Muscle of back (tissue), 11 donors: ENCODE data around the gene TMCC2. TPM values are rescaled to one million over a fixed set of nuclear protein-coding genes. Genes with fewer than 3 reads are reported as not detected.
"Not testable (repeated sequence)": the region's sequence is repeated elsewhere in the genome, so short reads cannot be mapped to it uniquely, and the experiment has no call there.

ENCODE experiments used
- DNase-seq, 3 donors: peaks; one replicate each; pipeline versions ENCODE4 v3.0.0 to v3.0.0-alpha.2; 2013
- polyA plus RNA-seq, 10 donors: library from polyadenylated mRNA; unstranded; fragments of 120-200 nt; gene quantifications; one replicate each; pipeline ENCODE4 v1.2.1, GENCODE V29; 2013; ENCODE audit not compliant: insufficient read length in 10 of 10

The TMCC2 gene
- polyA plus RNA-seq, 10 donors = 7.7 to 19.9 (median 9.1) TPM

DNA sequence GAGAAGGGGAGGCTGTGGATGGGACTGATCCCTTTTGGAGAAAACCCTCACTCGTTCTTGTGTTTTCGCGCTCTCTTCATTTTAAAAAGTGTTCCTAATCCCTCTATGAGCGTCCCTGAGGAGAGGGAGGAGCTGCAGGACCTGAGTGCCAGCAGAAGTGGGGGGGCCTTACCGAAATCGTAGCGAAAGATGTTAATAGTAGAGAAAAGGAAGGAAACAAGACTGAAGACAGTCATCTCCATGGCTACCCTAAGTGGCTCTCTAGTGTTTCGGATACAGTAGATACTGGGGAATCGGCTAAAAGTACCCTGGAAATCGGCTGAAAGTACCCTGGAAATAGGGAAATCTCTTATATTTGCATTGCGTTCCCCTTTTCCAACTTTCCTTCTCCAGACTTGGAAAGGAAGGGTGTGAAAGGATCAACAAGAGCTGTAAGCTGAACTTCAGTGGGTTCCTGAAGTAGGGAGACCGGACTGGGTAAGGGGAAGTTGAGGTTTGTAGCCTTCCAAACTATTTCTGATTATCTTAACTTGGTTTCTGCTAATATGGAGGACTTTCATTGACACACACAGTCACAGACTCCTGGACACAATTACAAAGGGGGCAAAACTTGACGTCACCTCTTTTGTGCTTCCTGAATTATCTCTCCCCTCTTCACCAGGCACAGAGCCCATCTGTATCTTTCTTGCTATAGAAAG lies 15.8 kb upstream of the TMCC2 start:
- DNase-seq = no peak

DNA sequence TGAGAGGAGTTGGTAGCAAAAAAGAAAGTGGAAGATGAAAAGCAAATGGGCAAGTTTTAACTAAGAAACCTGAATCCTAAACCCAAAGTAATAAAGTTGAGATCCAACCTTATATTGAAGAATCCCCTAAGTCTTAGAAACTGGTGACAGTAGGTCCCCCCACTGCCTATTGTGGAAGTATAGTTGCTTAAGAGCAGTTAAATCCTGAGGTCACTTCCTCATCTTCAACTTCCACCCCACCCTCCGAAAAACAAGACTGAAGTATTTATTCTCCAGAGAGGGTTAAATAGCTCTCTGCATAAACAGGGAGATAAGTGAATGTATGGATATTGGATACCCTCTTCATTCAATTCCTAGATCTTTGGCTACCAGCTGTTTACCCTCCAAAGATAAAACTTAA lies 13.0 kb upstream of the TMCC2 start:
- no peak for DNase-seq

DNA sequence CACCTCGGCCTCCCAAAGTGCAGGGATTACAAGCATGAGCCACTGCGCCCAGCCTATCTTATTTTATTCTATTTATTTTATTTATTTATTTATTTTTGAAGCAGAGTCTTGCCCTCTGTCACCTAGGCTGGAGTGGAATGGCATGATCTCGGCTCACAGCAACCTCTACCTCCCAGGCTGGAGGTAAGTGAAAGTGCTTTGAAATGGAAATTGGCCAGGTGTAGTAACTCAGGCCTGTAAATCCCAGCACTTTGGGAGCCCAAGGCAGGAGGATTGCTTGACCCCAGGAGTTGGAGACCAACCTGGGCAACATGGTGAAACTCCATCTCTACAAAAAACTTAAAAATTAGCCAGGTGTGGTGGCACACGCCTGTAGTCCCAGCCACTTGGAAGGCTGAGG lies 11.2 kb upstream of the TMCC2 start:
- DNase-seq = no peak

DNA sequence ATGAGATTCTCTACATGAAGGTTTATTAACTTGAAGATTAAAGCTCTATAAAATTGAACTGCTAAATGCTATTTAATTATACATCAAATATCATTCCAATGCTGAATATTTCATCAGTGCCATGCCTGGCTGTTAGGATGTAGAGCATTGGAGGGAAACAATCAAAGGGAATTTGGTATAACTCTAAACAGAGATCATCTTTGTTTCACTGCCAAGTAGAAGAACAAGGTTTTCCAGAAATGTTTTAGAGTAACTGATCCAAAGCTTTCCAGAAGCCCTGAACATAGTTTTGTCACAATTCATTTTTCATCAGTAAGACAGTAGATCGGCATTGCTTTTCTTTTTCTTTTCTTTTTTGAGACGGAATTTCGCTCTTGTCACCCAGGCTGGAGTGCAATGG lies 10.3 kb upstream of the TMCC2 start:
- DNase-seq = no peak

DNA sequence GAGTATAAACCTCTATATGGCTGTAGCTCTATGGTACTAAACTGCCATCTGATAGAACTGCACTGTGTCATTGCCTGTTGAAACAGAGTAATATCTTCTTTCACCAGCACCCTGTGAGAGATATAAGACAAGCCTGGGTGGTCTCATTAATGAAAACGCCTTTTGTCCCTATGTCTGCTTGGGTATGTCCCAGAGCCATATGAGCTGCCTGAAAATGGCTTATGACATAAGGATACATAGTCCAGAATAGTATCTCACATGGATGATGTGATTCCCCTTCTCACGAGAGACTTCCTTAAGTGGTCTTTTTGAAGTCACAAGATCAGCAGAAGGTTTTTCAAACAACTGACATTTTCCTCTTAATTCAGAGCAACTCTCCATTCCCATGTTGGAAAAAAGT lies 7.3 kb upstream of the TMCC2 start:
- DNase-seq = no peak

DNA sequence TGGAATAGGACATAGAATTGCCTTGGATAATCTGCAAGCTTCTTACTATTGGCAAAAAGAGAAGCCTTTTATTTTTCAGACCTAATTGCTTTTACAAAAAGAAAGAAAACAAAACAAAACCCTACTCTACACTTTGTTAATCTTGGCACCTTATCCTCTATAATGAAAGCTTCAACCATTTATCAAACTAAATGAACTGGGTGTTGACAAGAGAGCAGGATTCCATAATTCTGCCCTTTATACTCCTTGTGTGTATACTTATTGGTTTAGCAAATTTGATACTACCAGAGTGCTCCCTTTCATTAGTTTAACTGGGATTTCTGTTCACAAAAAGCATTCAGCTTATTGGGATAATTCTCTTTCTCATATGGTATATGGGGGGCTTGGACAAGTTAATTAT lies 3.0 kb upstream of the TMCC2 start:
- DNase-seq = no peak

DNA sequence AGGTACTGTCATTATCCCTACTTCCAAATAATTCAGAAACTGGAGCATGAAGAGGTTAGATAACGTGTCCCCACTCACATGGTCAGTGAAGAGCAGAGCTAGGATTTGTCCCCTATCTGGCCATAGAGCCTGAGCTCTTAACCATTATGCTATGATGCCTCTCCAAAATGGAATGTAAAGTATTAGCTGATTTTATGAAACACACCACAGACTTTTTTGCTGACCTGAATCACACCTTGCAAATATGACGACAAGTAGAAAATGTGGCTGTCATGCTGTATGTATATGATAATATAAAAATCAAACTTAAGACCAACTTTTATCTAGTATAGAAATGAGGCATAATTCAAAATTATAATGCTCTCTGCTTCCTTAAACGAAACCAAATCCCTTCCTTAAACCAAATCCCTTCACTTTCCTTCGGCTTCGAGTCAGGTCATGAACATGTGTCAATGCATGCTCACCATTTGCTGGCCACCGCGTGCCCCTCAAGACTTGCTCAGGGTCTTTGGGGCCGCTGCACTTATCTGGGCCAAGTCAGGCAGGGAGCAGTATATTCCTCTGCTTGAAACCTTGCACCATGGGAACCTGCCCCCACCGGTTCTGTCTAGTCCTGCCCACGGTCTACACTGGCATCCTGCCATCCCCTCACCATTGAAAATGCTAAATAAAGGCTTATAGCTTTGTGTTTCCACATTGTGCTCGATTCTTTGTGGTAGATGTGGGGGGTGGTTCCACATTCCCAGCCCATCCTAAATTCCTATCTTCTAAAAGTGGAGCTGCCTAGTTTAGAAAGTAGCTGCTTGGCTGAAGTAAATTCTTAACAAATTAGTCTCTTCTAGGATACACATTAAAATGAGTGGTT lies 1.6 kb upstream of the TMCC2 start:
- no peak for DNase-seq

DNA sequence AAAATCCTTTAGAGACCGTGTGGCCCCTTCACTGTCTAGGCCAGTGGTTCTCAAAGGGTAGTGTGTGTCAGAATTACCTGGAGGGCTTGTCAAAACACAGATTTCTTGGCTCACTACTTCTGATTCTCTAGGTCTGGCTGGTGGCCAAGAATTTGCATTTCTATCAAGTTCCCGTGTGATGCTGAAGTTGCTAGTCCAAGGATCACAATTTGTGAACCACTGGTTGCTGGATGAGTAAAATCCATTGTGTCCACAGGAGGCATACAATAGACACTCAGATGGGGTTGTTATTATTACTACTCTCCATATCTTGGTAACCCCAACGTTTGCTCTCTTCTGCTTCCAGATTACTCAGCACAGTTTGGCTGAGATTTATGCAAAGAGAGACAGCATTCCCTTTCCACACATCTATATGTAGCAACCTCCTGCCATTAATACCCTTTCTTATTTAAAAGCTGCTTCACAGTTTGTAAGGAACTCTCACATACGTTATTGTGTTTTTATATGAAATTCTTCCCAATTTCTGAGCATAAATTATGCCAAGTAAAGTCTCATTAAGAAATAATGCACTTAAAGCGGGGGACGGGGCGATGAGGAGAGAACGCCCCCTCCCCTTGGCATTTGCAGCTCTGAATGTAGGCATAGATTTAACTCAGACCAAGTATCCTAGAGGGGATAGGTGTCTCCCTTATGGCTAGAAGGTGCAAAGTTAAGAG lies 720 bp upstream of the TMCC2 start:
- DNase-seq = peak in 1 of 3 donors; percentile 43

DNA sequence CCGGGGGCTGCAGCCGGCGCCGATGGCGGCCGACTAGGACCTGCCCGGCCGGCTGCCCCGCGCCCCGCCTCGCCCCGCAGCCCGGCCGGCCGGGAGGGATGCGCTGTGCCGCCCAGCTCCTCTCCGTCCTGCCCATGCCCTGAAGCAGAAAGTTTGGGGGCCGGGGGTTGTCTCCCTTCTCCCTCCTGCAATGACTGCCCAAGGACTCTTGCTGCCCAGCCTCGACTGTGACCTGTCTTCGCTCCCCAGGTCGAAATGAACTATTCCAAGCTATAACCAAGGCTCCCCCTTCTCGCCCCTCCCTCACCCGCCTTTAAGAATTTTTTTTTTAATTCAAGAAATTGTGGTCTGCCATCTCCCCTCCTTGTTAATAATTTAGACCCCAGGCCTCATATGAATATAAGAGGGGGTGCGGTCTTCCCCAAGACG lies 361 bp downstream of the TMCC2 start:
- DNase-seq = peak in 1 of 3 donors; percentile 47

DNA sequence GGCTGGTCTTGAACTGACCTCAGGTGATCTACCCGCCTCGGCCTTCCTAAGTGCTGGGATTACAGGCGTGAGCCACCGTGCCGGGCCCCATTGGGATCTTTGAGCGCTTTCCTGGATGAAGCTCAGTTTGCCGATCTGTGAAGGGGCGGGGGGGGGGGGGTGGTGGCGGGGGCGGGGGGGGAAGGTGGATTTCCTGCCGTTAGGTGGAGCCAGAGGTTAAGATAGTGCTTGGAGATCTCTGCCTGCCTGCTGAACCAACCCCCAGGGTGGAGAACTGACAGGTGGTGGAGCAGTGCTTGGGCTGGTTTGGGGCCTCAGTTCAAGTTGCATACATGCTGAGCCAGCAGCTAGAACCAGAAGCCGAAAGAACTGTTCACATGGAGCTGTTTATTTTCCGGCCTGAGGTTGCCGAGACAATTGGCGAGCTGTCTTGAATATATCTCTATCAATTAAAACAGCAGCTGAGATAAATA lies 1.7 kb downstream of the TMCC2 start:
- DNase-seq = peak; percentile 55 to 72 (median 56)

DNA sequence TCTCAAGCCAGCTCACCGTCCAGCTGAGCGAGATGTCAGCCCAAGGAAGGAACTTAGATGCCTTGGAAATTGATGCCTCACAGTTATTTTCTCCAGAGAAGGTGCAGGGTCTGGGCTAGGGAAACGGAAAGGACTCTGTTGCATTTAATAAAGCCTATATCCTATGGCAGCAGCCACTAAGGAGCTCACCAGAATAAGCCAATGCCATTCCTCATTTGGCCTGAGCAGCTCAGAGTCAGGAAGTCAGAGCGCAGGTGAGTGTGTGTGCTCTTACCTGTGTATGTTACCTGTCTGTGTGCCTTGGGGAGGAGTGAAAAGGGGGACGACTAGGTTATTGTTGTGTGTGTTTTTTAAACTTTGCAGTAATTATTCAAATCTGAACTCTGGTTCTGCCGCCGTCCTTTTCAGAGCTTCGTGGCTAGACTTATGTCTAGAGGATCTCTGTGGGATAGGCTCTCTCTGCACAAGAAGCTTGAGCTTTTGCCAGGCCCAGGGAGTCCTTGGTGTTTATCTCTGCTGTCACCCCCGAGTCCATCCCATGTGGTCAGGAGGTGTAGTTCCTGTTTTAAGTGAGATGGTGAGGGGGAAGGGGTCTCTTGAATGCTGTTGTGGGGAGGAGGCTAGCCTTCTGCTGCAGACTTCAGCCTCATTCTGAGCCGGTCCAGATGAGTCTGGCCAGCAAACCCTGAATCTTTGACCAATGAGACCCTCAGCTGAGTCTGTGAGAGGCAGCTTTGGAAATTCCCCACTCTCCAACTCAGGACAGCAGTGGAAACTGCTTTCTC lies 2.4 kb downstream of the TMCC2 start:
- DNase-seq = no peak

DNA sequence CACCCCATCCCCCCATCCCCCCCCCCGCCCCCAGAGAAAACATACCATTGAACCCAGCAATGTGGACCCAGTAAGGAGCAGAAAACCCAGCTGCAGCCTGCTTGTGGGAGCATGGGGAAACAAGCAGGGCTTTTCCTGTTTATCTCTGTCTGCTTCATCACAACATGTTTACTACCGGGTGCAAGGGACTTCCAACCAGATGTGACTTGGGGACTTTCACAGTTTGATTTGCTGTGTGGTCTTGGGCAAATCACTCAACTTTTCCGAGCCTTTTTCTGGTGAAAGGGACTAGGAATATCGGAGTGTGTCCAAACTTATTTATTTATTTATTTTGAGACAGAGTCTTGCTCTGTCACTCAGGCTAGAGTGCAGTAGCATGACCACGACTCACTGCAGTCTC lies 3.2 kb downstream of the TMCC2 start:
- no peak for DNase-seq

DNA sequence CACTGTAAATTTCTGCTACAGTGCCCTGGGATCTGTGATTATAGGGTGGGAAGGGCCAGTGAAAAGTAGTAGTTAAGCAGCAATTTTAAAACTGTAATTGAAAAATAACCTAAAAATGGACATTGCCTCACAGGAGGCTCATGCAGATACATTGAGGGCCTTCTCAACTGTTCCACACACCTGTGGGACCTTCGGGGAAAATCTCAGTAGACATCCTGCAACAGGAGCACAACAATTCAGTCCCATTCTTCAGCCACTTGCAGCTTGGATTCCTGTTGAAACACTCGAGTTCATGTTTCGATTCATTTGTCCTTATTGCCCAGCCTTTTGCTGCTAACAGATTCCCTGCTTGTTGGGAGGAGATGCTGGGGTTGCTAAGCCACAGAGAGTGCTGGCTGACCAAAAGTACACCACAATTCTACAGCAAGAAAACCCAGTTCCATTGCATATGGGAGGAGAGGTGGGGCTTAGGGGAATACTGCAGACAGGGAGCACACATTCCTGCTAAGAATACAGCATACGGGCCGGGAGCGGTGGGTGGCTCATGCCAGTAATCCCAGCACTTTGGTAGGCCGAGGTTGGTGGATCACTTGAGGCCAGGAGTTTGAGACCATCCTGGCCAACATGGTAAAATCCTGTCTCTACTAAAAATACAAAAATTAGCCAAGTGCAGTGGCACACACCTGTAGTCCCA lies 4.5 kb downstream of the TMCC2 start:
- DNase-seq = no peak

DNA sequence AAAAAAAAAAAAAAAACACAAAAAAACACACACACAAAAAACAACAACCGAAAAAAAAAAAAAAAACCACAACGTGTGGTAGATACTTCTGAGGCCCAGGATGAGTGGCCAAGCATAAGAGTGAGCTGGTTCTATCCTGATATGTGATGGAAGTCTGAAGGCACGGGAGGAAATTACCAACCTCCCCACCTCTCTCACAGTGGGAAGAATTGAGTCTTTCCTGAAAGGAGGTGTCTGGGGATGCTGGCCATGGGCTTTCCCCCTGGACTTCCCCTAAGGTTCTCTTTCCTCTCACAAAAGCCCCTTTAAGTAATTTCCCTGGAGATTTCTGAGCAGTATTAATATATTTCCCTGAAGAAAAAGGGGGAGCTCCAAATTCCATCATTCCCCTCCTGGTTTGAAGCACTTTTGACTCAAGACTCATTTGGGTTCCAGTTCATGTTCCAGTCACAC lies 5.2 kb downstream of the TMCC2 start:
- no peak for DNase-seq

DNA sequence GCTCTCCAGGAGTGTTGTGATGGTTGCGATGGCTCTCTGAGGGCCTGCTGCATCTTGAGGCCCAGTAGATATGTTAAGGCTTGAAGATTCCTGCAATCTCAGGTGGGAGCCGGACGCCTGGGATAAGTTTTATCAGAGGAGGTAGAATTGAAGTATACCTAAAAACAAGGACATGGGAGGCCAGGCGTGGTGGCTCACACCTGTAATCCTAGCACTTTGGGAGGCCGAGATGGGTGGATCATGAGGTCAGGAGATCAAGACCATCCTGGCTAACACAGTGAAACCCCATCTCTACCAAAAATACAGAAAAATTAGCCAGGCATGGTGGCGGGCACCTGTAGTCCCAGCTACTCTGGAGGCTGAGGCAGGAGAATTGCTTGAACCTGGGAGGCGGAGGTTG lies 6.2 kb downstream of the TMCC2 start:
- DNase-seq = not testable (repeated sequence)

DNA sequence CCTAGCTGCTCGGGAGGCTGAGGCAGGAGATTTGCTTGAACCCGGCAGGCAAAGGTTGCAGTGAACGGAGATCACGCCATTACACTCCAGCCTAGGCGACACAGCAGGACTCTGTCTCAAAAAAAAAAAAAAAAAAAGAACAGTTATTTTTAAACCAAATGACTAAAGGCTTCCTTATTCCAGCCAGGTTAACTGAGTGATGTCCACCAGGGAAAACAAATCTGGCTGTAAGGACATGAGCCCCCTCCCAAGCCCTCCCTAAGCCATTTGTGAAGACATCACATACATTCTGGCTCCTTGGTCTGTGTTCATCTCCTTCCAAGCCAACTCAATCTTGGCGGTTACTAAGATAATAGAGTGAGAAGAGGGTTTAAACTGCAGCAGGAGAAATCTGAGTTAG lies 8.2 kb downstream of the TMCC2 start:
- DNase-seq = no peak

DNA sequence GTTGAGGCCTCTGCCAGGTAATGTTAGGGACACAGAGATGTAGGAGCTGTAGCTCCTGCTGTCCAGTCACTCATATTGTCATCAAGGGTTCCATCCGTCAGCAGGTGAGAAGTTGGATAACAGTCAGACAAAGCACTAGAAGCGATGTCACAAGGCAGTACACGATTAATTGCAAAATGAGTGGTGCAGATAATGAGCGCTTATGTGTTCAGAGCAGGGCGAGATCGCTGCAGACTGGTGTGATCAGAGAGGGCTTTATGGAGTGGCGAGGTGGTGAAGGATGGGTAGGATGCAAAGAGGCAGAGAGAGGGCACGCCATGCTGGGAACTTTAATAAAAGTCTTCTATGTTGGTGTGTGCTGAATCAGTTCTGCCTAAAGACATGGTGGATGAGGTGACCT lies 8.8 kb downstream of the TMCC2 start:
- no peak for DNase-seq

DNA sequence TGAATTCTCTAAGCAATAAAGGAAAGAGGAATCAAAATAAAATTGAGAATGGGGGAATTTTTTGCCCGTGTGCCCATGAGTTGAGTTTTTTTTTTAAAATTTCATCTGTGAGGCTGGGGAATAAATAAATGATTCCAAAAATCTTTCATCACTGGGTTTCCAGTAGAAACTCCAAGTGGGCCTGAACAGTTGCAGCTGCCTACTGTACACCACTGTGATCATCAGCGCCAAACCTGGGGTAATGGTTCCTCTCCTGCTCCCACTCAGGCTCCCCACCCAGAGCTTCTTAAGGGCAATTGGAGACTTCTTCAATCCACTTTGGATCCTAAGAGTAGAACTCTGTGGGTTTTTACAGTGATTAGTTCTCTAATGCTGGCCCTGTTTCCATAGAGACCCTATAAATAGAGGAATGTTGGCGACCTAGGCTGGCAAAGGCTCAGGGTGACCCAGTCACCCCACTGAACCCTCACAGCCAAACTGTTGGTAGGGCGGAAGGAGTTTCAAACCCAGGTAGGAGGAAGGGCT lies 9.3 kb downstream of the TMCC2 start:
- DNase-seq = no peak

DNA sequence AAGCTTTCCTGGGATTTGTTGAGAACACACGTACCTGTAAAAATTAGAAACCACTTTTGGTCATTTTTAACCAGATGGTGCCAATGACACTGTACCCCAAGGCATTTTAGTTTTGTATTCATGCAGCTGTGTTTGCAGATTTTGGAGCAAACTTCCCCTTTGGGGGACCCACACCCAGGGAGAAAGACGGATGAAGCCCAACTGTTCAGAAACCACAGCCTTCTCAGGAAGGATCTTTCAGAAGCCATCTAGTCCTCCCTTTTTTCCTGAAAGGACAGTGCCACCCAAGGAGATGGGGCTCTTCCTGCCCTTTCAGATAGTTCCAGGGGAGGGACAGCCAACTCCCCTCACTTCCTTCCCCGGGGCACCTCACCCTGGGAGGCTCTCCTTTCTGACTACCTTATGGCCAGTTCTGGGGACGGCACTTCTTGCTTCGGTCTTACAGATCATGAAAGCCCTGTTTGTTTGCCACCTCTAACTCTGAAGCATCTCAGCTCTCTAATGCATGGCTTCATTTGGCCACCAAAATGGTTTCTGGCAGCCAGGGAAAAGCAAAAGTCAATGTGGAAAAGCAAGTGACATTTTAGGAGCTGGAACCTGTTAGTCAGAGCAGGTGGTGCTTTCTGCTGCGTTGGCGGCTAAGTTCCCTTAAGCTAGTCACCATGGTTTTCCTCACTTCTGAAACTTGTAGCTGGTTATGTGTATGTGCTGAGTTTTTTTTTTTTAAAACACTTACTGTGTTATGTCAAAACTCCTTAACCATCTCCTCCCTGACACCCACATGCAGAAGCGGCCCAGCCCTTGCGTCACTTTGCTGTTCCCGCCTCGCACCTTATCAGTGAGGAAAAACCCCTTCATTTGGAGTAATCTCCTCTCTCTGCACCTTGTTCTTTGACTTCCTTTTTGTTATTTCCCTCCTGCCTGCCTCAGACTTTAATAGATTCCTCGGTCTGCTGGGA lies 10.1 kb downstream of the TMCC2 start:
- DNase-seq = no peak

DNA sequence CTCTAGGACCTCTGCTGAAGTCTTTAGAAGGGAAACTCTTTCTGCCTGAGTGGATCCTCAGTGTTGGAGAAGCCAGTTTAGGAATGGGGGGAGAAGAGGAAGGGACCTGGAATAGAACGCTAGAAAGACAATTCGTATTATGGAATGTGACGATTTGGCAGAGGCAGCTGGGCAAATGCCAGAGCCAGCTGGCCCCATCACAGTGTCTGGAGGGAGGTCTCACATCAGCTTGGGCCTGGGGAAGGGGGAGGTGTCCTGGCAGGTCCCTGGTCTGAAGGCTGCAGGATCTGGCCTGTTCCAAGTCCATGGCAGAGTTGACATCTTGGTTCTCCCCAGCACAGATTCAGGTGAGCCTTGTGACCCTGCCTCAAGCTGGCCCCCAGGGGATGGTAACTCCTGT lies 11.3 kb downstream of the TMCC2 start:
- DNase-seq = no peak
